HL-60 (cell line): ENCODE data around the gene SMIM1.

Experiments
- GABPA ChIP-seq: IDR thresholded peaks from 2 replicates; pipeline ENCODE4 v1.6.1; 2012; ENCODE audit warnings: low read depth
- POLR2AphosphoS5 ChIP-seq: IDR thresholded peaks from 2 replicates; pipeline ENCODE4 v1.6.1; 2012; ENCODE audit warnings: low read depth
- REST ChIP-seq: IDR thresholded peaks from 2 replicates; pipeline ENCODE4 v1.6.1; 2012; ENCODE audit warnings: low read depth; ENCODE audit not compliant: insufficient replicate concordance
- SPI1 ChIP-seq: IDR thresholded peaks from 2 replicates; pipeline ENCODE4 v1.6.1; 2012; ENCODE audit warnings: low read depth, mild to moderate bottlenecking, borderline replicate concordance
- TF ChIP-seq, protein P1 (sequence below): IDR thresholded peaks from one replicate; pipeline ENCODE4 v1.5.1; 2011; ENCODE audit warnings: low read length, control low read depth, inconsistent platforms; ENCODE audit not compliant: insufficient read depth

DNA sequence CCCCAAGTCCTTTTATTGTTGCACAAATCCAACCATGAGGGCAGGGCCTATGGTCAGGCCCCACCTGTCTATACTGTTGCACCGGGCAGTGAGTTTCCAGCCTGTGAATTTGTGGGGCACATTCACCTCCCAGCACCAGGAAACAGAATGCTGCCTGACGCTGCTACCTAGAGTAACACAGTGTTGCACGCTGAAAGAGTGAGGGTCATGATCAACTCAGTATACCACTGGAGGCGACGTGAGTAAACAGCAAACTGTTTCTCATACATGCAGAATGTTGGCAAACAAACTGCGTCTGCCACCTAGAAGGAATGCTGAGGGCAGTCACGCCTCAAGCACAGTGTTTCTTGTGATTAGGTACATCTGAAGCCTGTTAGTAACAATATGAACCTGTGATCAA, 37.1 kb downstream of the SMIM1 start:
- TF ChIP-seq, protein P1, sequence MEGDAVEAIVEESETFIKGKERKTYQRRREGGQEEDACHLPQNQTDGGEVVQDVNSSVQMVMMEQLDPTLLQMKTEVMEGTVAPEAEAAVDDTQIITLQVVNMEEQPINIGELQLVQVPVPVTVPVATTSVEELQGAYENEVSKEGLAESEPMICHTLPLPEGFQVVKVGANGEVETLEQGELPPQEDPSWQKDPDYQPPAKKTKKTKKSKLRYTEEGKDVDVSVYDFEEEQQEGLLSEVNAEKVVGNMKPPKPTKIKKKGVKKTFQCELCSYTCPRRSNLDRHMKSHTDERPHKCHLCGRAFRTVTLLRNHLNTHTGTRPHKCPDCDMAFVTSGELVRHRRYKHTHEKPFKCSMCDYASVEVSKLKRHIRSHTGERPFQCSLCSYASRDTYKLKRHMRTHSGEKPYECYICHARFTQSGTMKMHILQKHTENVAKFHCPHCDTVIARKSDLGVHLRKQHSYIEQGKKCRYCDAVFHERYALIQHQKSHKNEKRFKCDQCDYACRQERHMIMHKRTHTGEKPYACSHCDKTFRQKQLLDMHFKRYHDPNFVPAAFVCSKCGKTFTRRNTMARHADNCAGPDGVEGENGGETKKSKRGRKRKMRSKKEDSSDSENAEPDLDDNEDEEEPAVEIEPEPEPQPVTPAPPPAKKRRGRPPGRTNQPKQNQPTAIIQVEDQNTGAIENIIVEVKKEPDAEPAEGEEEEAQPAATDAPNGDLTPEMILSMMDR = no peak
- TF ChIP-seq POLR2AphosphoS5 (no peak), REST (no peak), SPI1 (no peak), GABPA (no peak)
